ENCODE data around the gene MPI. TPM values are rescaled to one million over a fixed set of nuclear protein-coding genes. Genes with fewer than 3 reads are reported as not detected.

Gene MPI
- total RNA-seq, 2 experiments from 2014 or later = 75.7 to 93.3 TPM

DNA sequence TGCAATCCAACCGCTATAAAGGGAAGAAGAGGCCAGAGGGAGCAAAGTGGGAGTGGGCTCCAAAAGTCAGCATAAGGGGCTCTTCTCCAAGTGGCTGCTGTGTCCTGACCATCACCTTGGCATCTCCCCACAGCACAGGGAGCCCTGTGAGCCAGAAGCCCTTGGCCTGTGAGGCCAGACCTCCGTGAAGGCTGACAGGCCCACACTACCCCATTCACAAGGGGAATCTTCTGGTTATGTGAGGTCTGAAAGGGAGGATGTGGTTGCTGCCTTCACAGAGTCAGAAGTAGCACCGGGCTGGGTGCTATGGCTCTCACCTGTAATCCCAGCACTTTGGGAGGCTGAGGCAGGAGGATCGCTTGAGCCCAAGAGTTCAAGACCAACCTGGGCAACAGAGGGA lies 44.3 kb upstream of the MPI start:
- Mint-ChIP-seq H3K4me3 (peak overlapping the region; percentile 90), H3K27ac (peak overlapping the region; percentile 96), H3K36me3 (ENCODE audit: low read depth) (peaks cover 21% of the 10 kb centered on the region), H3K9me3 (ENCODE audit: low read depth) (no peaks in the 10 kb centered on the region), H3K27me3 (no peaks in the 10 kb centered on the region), H3K4me1 (peaks cover 45% of the 10 kb centered on the region)
- ATAC-seq (peak; percentile 9), DNase-seq (peak; percentile 41)
- intact Hi-C loops (cut with DNase I, micrococcal nuclease) = loop anchor here in 1 of 2 experiments (2.0 kb wide), 1 partner anchor 65 kb away; no protein-coding TSS in a partner anchor
- ChIA-PET CTCF (interaction anchor here (0.7 to 2.0 kb wide), 4 partner anchors 13 to 213 kb away, joined by 3 to 7 read pairs (median 3); no protein-coding TSS in a partner anchor), POLR2A (no interaction called here)

DNA sequence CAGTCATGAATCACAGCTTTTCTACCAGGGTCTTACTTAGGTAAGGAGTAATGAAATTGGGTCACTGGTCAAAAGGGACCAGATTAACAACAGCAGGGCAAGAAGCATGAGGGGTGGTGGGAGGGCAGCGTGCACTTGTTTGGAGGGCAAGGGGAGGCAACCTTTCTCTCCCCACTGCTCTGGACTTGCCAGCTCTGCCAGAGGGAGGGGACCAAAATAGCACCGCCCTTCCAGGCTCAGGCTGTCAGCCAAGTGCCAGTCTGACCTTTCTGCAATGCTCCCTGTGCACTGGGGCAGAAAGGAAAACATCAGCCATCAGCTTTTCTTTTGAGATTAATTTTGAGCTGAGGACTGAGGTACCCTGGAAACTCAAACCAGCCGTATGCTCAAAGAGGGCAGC lies 42.4 kb upstream of the MPI start:
- ChIA-PET POLR2A (interaction anchor here (0.6 kb wide), 1 partner anchor 225 kb away, joined by 4 read pairs; no protein-coding TSS in a partner anchor), CTCF (interaction anchor here (0.6 to 2.0 kb wide), 7 partner anchors 22 to 226 kb away, joined by 3 to 7 read pairs (median 3); no protein-coding TSS in a partner anchor)
- peaks cover 29% of the 10 kb centered on the region for H3K4me1 Mint-ChIP-seq
- H3K36me3 Mint-ChIP-seq (ENCODE audit: low read depth) = peaks cover 22% of the 10 kb centered on the region
- DNase-seq (no peak), ATAC-seq (no peak)
- H3K27me3 Mint-ChIP-seq = no peaks in the 10 kb centered on the region
- H3K27ac Mint-ChIP-seq = peak overlapping the region; percentile 26
- no peaks in the 10 kb centered on the region for H3K9me3 Mint-ChIP-seq (ENCODE audit: low read depth)
- intact Hi-C loops (cut with DNase I, micrococcal nuclease) = no loop called here
- H3K4me3 Mint-ChIP-seq = no peak overlapping the region

DNA sequence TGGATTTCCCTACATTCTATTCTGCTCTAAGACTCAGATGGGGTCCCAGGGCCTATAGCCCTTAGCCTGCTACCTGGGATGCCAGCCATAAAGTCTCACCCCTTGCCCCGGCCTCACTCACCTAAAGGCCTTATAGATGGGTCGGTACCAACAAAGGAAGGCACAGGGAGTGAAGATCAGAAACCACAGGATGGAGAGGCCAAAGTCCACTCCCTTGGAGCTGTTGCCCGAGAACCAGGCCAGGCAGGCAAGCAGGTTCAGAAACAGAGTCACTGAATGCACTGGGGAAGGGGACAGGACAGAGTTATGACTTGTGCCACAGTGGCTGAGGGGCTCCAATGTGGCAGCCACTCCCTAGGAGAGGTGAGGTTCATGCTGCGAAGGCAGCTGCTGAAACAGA lies 39.4 kb upstream of the MPI start:
- ChIA-PET CTCF (interaction anchor here (1.0 kb wide), 1 partner anchor 9 kb away, joined by 4 read pairs; no protein-coding TSS in a partner anchor), POLR2A (no interaction called here)
- Mint-ChIP-seq H3K36me3 (ENCODE audit: low read depth) (peaks cover 22% of the 10 kb centered on the region), H3K4me1 (peaks cover 8% of the 10 kb centered on the region), H3K9me3 (ENCODE audit: low read depth) (no peaks in the 10 kb centered on the region), H3K27me3 (no peaks in the 10 kb centered on the region), H3K27ac (no peak overlapping the region), H3K4me3 (no peak overlapping the region)
- intact Hi-C loops (cut with DNase I, micrococcal nuclease) = no loop called here
- DNase-seq (no peak), ATAC-seq (no peak)

DNA sequence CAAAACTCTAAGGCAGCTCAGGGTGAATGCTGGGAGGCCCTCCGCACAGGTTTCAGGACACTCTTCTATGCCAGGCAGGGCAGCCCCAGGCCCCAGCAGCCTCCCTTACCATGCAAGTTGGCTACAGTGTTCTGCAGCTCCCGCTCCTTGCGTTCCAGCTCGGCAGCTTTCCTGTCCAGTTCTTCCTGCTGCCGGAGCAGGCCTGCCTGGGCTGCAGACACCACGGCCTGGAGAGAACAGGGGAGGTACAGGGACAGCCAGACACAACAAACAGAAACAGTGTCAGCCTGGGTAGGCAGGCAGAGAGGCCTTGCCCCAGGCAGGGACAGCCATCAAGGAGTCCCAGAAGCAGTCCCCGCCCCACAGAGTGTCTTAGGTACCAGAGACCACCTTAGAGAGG lies 37.9 kb upstream of the MPI start:
- Mint-ChIP-seq H3K4me3 (no peak overlapping the region), H3K27ac (no peak overlapping the region), H3K27me3 (no peaks in the 10 kb centered on the region), H3K36me3 (ENCODE audit: low read depth) (peaks cover 21% of the 10 kb centered on the region), H3K4me1 (peaks cover 4% of the 10 kb centered on the region), H3K9me3 (ENCODE audit: low read depth) (no peaks in the 10 kb centered on the region)
- ChIA-PET POLR2A (no interaction called here), CTCF (interaction anchor here (0.7 to 1.1 kb wide), 2 partner anchors 50 to 595 kb away, joined by 3 read pairs; no protein-coding TSS in a partner anchor)
- ATAC-seq (no peak), DNase-seq (no peak)
- intact Hi-C loops (cut with DNase I, micrococcal nuclease) = no loop called here

DNA sequence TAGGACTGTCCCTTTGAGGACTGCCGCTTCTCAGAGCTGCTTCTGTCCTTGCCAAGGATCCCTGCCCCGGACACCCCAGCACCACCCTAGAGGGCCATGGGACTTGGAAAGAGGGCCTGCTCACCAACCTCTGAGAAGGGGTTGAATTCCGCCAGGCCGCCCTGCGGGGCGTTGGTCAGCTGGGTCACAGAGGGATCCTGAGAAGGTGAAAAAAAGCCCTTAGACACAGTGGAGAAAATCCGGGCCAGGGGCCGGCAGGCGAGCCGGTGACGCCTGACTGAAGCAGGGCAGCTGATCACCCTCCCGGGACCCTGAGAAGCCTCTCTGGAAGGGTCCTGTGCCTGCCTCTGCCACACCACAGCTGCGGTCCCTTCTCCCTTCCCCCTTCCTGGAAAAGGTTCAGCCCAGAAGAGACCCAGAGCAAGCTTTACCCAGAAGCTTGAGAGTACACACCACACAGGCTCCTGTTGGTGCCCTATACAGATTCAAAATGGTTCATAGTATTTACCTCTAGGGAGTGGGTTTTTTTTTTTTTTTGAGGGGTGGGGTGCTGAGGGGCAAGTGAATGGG lies 35.3 kb upstream of the MPI start:
- no peak overlapping the region for H3K27ac Mint-ChIP-seq
- ATAC-seq (no peak), DNase-seq (no peak)
- H3K9me3 Mint-ChIP-seq (ENCODE audit: low read depth) = no peaks in the 10 kb centered on the region
- intact Hi-C loops (cut with DNase I, micrococcal nuclease) = no loop called here
- CTCF ChIA-PET = no interaction called here
- H3K4me3 Mint-ChIP-seq = no peak overlapping the region
- peaks cover 17% of the 10 kb centered on the region for H3K36me3 Mint-ChIP-seq (ENCODE audit: low read depth)
- POLR2A ChIA-PET = no interaction called here
- peaks cover 27% of the 10 kb centered on the region for H3K4me1 Mint-ChIP-seq
- no peaks in the 10 kb centered on the region for H3K27me3 Mint-ChIP-seq

DNA sequence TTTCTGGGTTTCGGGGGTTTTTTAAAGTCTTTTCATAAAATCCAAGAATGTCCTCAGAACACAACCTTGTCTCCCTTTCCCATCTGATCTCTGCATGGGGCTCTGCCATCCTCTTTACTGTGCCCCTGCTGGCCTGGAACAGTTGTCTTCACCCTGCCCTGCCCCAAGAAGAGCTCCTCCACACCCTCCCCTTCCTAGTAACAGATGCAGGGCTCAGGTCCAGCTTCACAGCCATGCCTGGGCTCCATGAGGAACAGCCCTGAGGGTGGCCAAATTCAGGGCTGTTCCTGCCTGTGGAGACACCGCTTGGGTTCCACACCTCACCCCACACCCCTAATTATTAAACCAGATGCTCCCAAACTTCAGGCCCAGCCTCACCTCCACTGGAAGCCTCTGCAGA lies 34.0 kb upstream of the MPI start:
- no peaks in the 10 kb centered on the region for H3K9me3 Mint-ChIP-seq (ENCODE audit: low read depth)
- H3K27me3 Mint-ChIP-seq = no peaks in the 10 kb centered on the region
- peaks cover 15% of the 10 kb centered on the region for H3K36me3 Mint-ChIP-seq (ENCODE audit: low read depth)
- intact Hi-C loops (cut with DNase I, micrococcal nuclease) = no loop called here
- H3K4me3 Mint-ChIP-seq = no peak overlapping the region
- no peak for DNase-seq
- H3K27ac Mint-ChIP-seq = peak overlapping the region; percentile 73
- ChIA-PET POLR2A (no interaction called here), CTCF (interaction anchor here (0.6 to 2.0 kb wide), 6 partner anchors 11 to 475 kb away, joined by 3 to 7 read pairs (median 4); no protein-coding TSS in a partner anchor)
- ATAC-seq = no peak
- H3K4me1 Mint-ChIP-seq = peaks cover 31% of the 10 kb centered on the region

DNA sequence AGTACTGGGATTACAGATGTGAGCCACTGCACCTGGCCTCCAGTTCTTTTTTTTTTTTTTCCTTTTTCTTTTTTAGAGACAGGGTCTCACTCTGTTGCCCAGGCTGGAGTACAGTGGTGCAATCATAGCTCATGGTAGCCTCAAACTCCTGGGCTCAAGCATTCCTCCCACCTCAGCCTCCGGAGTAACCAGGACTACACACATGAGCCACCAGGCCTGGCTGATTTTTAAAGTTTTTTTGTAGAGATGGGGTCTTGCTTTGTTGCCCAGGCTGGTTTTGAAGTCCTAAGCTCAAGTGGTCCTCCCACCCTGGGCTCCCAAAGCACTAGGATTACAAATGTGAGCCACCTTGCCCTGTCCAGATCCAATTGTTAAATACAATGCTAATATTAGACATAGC lies 33.3 kb upstream of the MPI start:
- no peak overlapping the region for H3K4me3 Mint-ChIP-seq
- ChIA-PET POLR2A (no interaction called here), CTCF (interaction anchor here (0.6 to 2.0 kb wide), 6 partner anchors 13 to 217 kb away, joined by 3 to 7 read pairs (median 3); no protein-coding TSS in a partner anchor)
- H3K36me3 Mint-ChIP-seq (ENCODE audit: low read depth) = peaks cover 10% of the 10 kb centered on the region
- H3K4me1 Mint-ChIP-seq = peaks cover 34% of the 10 kb centered on the region
- intact Hi-C loops (cut with DNase I, micrococcal nuclease) = no loop called here
- H3K27ac Mint-ChIP-seq = no peak overlapping the region
- H3K27me3 Mint-ChIP-seq = no peaks in the 10 kb centered on the region
- DNase-seq (no peak), ATAC-seq (no peak)
- no peaks in the 10 kb centered on the region for H3K9me3 Mint-ChIP-seq (ENCODE audit: low read depth)

DNA sequence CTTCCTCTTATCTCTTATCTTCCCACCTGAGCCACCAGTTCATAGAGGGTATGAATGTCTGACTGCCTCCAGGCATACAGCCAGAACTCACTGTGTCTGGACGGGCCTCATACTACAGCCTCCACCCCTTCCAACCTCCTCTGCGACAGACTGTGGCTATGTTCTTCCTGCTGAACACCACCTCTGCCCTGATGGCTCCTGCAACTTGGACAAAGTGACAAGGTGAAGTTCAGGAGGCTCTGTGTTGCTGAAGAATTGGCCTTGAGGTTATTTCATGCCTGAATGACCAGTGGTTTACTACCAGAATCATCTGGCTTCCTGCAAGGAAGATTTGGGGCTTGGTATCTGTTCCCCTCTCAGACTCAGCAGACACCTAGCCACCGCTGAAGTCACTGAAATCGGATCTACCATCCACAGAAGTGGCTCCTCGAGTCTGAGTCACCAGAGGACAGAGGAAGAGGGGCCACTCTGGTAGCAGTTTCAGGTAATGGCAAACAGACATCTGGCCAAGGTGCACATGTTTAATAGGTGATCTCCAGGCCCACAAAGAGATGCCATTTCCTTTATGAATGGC lies 32.7 kb upstream of the MPI start:
- CTCF ChIA-PET = interaction anchor here (0.6 to 2.0 kb wide), 5 partner anchors 45 to 217 kb away, joined by 3 to 7 read pairs (median 3); no protein-coding TSS in a partner anchor
- intact Hi-C loops (cut with DNase I, micrococcal nuclease) = no loop called here
- ATAC-seq (no peak), DNase-seq (no peak)
- Mint-ChIP-seq H3K36me3 (ENCODE audit: low read depth) (peaks cover 7% of the 10 kb centered on the region), H3K4me1 (peaks cover 34% of the 10 kb centered on the region), H3K27ac (peak overlapping the region; percentile 56), H3K4me3 (no peak overlapping the region), H3K27me3 (no peaks in the 10 kb centered on the region), H3K9me3 (ENCODE audit: low read depth) (no peaks in the 10 kb centered on the region)
- POLR2A ChIA-PET = no interaction called here

DNA sequence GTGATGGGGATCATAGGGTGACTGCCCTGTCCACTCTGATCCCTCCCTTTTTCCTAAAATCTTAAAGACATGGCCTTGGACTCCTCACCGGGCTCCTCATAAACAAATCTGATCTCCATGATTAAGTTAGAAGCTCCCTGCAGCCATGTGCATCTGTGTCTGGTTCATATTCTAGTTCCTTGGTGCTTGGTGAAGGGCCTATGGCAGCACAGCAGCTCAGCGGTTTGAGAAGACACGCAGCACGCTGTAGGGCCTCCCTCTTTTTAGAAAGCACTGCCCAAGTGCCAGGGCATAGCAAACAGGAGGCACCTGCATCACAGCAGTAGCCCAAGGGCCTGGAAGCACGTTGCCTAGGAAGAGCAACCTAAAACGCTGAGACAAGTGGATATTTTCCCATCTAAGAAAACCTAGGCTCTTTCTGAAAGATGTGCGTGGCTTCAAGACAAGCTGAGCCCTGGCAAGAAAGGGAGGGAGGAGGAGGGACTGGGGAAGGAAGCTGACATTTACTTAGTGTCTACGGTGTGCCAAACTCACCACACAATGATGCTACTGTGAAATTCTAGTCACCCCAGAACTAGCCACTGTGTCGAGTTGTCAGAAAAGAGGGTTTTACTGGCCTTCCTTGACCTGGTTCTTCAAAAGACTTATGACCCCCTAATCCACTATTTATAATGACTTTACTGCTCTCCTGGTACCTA lies 32.0 kb upstream of the MPI start:
- Mint-ChIP-seq H3K9me3 (ENCODE audit: low read depth) (no peaks in the 10 kb centered on the region), H3K4me3 (no peak overlapping the region), H3K27ac (peak overlapping the region; percentile 85), H3K4me1 (peaks cover 34% of the 10 kb centered on the region), H3K36me3 (ENCODE audit: low read depth) (peaks cover 7% of the 10 kb centered on the region), H3K27me3 (no peaks in the 10 kb centered on the region)
- DNase-seq (no peak), ATAC-seq (peak; percentile 86)
- ChIA-PET POLR2A (interaction anchor here (2.3 kb wide), 1 partner anchor 13 kb away, joined by 12 read pairs; no protein-coding TSS in a partner anchor), CTCF (interaction anchor here (0.6 to 2.4 kb wide), 6 partner anchors 9 to 804 kb away, joined by 3 to 11 read pairs (median 5); no protein-coding TSS in a partner anchor)
- intact Hi-C loops (cut with DNase I, micrococcal nuclease) = no loop called here

DNA sequence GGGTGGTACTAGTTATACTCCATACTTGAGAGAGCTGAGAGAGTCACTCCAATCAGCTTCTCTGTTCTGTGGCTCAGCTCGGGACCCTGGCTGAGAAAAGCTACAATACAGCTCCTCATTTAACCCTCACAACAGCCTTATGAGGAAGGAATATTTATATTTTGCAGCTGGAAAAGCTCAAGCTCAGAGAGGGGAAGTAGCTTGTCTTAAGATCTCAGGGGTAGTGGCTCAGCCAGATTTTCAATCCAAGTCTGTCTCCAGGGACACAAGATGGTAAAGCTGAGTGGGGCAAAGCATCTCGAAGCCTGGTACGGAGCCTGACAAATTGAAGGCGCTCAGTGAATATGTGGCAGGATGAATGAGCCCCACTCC lies 31.5 kb upstream of the MPI start:
- no peak for DNase-seq
- Mint-ChIP-seq H3K27ac (peak overlapping the region; percentile 85), H3K9me3 (ENCODE audit: low read depth) (no peaks in the 10 kb centered on the region), H3K27me3 (no peaks in the 10 kb centered on the region), H3K4me3 (no peak overlapping the region), H3K4me1 (peaks cover 34% of the 10 kb centered on the region), H3K36me3 (ENCODE audit: low read depth) (peaks cover 6% of the 10 kb centered on the region)
- POLR2A ChIA-PET = interaction anchor here (2.3 kb wide), 1 partner anchor 12 kb away, joined by 12 read pairs; no protein-coding TSS in a partner anchor
- CTCF ChIA-PET = interaction anchor here (0.6 to 2.4 kb wide), 9 partner anchors 10 to 805 kb away, joined by 3 to 11 read pairs (median 4); no protein-coding TSS in a partner anchor
- no peak for ATAC-seq
- intact Hi-C loops (cut with DNase I, micrococcal nuclease) = no loop called here

DNA sequence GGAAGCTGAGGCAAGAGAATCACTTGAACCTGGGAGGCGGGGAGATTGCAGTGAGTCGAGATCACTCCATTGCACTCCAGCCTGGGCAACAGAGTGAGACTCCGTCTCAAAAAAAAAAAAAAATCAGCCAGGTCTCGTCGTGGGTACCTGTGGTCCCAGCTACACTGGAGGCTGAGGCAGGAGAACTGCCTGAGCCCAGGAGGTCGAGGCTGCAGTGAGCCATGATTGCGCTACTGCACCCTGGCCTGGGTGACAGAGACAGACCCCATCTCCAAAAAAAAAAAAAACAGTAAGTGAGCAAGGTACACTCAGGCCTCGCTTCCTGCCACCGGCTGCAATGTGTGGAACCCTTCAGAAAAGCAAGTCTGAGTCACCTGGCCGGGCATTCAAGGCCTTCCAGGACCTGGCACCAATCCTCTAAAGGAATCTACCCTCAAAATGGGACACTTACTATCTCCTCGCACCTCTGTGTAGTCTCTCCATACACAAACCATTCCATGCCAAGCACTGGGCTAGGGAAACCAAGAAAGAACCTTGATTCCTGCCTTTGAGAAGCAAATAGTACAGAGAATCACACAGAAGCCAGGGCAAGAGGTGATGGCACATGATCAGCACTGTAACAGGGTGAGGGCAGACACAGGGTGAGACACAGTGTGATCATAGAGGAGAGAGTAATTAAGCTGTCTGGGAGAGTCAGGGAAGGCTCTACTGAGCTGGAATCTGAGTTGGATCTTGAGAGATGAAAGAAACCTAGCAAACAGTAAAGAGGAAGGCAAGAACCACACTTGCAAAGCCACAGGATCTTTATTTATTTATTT lies 26.4 kb upstream of the MPI start:
- ATAC-seq = peak; percentile 75
- ChIA-PET POLR2A (no interaction called here), CTCF (no interaction called here)
- peaks cover 17% of the 10 kb centered on the region for H3K36me3 Mint-ChIP-seq (ENCODE audit: low read depth)
- no peaks in the 10 kb centered on the region for H3K9me3 Mint-ChIP-seq (ENCODE audit: low read depth)
- H3K27me3 Mint-ChIP-seq = no peaks in the 10 kb centered on the region
- H3K4me1 Mint-ChIP-seq = peaks cover 59% of the 10 kb centered on the region
- peak; percentile 48 for DNase-seq
- peak overlapping the region; percentile 73 for H3K27ac Mint-ChIP-seq
- intact Hi-C loops (cut with DNase I, micrococcal nuclease) = no loop called here
- no peak overlapping the region for H3K4me3 Mint-ChIP-seq
